Ovary (tissue), 9 donors: ENCODE measurements around the gene NFE2. TPM values are rescaled to one million over a fixed set of nuclear protein-coding genes. Genes with fewer than 3 reads are reported as not detected.

Experiments used
- DNase-seq, 5 donors: peaks; one replicate each; pipeline ENCODE4 v3.0.0-alpha.2; 2019 to 2020
- H3K27ac ChIP-seq, 2 donors: fragments of 200-600 bp; one replicate each; pipeline versions ENCODE4 v1.5.1 to v1.8.0; 2019 to 2022
- H3K27me3 ChIP-seq: fragments of 200-600 bp; one replicate; pipeline ENCODE4 v1.8.0; 2022
- H3K36me3 ChIP-seq: fragments of 200-600 bp; sonication (generic); one replicate; pipeline ENCODE4 v1.5.1; 2019
- H3K4me1 ChIP-seq: one replicate; pipeline ENCODE4 v1.8.1; 2013; ENCODE audit warnings: mild to moderate bottlenecking, moderate library complexity; ENCODE audit not compliant: insufficient read depth
- H3K4me3 ChIP-seq: fragments of 200-600 bp; sonication (generic); one replicate; pipeline ENCODE4 v1.5.1; 2017
- H3K9me3 ChIP-seq, 2 donors: fragments of 200-600 bp in 1 of 2; sonication (generic) in 1 of 2; one replicate each; pipeline versions ENCODE4 v1.5.1 to v1.8.1; 2013 to 2019; ENCODE audit warnings: mild to moderate bottlenecking in 1 of 2, moderate library complexity in 1 of 2
- EP300 ChIP-seq: sonication (generic); formaldehyde crosslinking; IDR thresholded peaks from one replicate; pipeline ENCODE4 v1.6.1; 2017; ENCODE audit warnings: antibody characterized with exemption
- POLR2A ChIP-seq: fragments of 450-650 bp; IDR thresholded peaks from one replicate; pipeline ENCODE4 v1.6.1; 2017; ENCODE audit warnings: antibody characterized with exemption, mild to moderate bottlenecking, moderate library complexity
- WGBS, 3 donors: extraction: QIAGEN DNeasy Blood & Tissue Kit in 1 of 3; methylation state at CpG; one replicate each; pipeline versions ENCODE4 v1.1.5 to v1.1.7; 2013 to 2017; 5-methylcytosine and 5-hydroxymethylcytosine counted together
- intact Hi-C, 4 donors: fragments of 100-400 bp; cut with DNase I; formaldehyde crosslinking; loops; one replicate each; pipeline versions ENCODE4 v1.11.0 to v1.15.1; 2022 to 2023
- polyA plus RNA-seq, 2 donors: library from polyadenylated mRNA; stranded (reverse); fragments of 200-250 nt in 1 of 2; fragments of 350-450 nt in 1 of 2; fragmentation: Illumina TruSeq in 1 of 2; extraction: RNeasy Lipid Tissue Mini Kit (QIAGEN cat#74804) in 1 of 2; gene quantifications; one replicate each; pipeline ENCODE4 v1.2.3, GENCODE V29; 2013 to 2014
- total RNA-seq, 7 donors: library from RNA; depleted of rRNA in 2 of 7; stranded (reverse); fragments of >200 nt in 2 of 7; fragmentation: NEBNext Ultra II Directional in 3 of 7; extraction: Animal tissue kit (Norgen Biotek cat#: 25700) in 3 of 7; gene quantifications; one replicate each; pipeline versions ENCODE4 v1.1.0 to v1.2.4, GENCODE V29; 2016 to 2023
- TF ChIP-seq, protein P1 (sequence below), 3 donors: fragments of 450-650 bp in 2 of 3; fragments of 200-600 bp in 1 of 3; IDR thresholded peaks; one replicate each; pipeline versions ENCODE4 v1.5.1 to v1.8.0; 2016 to 2022; ENCODE audit warnings: antibody characterized with exemption in 3 of 3, mild to moderate bottlenecking in 1 of 3
- donor health status: DM: no; HTN: no; CAD: no; lungs with moderate emphysema.
- donor health status: DM: no; HTN: no; CAD: no.
- donor health status: Bipolar disorder and iron deficiency.
- donor health status: DM: yes; HTN: yes; CAD: no.
- donor health status: DM: no; HTN: no; CAD: no.
- donor health status: DM: yes; HTN: yes; CAD: no.

Gene NFE2
- total and polyA plus RNA-seq, 9 donors: 0.05 to 0.54 (median 0.33) TPM; not detected in 2

DNA sequence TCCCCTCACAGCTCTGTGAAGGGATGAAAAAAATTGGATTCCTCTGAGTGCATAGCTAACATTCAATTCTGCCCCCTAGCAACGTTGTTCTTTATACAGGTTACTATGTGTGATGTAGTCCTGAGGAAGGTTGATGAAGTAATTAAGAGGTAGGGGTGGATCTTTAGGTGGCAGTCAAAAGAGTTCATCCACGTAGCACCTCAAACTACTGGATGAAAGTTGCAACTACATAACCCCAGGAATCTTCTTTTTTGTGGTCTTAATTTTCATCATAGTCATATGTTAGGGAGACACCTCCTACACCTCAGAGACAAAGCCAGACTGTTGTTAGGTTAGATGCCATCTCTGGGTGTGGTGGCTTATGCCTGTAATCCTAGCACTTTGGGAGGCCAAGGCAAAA lies 10.2 kb upstream of the NFE2 start:
- Histone ChIP-seq H3K9me3 (no peaks in the 10 kb centered on the region), H3K27ac (no peak overlapping the region), H3K27me3 (no peaks in the 10 kb centered on the region), H3K4me3 (no peak overlapping the region), H3K4me1 (no peaks in the 10 kb centered on the region), H3K36me3 (no peaks in the 10 kb centered on the region)
- intact Hi-C loops: no loop called here
- 58 to 62% (median 59%) methylated on average over 2 of the region's 2 CpGs for WGBS, 3 donors
- TF ChIP-seq EP300 (no peak), POLR2A (no peak)
- TF ChIP-seq, protein P1, sequence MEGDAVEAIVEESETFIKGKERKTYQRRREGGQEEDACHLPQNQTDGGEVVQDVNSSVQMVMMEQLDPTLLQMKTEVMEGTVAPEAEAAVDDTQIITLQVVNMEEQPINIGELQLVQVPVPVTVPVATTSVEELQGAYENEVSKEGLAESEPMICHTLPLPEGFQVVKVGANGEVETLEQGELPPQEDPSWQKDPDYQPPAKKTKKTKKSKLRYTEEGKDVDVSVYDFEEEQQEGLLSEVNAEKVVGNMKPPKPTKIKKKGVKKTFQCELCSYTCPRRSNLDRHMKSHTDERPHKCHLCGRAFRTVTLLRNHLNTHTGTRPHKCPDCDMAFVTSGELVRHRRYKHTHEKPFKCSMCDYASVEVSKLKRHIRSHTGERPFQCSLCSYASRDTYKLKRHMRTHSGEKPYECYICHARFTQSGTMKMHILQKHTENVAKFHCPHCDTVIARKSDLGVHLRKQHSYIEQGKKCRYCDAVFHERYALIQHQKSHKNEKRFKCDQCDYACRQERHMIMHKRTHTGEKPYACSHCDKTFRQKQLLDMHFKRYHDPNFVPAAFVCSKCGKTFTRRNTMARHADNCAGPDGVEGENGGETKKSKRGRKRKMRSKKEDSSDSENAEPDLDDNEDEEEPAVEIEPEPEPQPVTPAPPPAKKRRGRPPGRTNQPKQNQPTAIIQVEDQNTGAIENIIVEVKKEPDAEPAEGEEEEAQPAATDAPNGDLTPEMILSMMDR (IDR thresholded peaks at IDR 0.05): no peak
- no peak for DNase-seq

DNA sequence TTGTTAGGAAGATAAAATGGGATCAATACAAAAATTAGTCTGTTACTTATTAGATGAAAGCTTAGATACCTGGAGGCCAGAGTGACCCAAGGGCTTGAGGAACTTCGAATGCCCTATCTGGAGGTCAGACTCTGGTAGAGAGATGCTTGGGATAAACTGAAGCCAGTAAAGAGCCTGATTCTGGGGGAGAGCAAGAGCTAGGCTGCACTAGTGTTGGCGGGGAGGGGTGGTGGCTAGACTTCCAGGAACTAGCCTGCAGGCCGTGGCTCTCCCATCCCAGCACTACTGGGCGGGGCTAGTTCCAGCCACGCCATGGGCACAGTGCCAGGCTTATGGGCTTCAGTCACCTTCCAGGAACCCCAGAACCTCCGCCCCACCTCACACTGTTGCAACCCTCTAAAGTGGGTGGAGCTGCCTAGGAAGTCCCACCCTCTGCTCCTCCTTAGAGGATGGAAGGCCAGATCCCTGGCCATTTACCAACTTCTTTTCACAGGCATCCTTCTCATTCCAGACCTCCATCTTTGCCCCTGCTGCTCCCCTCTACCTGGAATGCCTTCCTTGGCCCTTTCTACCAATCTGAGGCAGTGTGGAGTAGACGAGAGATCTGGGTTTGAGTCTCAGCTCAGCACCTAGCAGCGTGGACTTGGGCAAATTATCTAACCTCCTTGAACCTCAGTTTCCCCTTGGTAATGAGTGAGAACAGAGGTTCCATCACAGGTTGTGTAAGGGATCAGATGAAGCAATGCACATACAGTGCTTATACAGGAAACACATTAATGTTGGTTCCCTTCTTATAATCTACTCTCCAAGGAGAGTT lies 6.3 kb upstream of the NFE2 start:
- Histone ChIP-seq H3K27me3 (no peaks in the 10 kb centered on the region), H3K9me3 (no peaks in the 10 kb centered on the region), H3K4me3 (no peak overlapping the region), H3K27ac (no peak overlapping the region), H3K4me1 (no peaks in the 10 kb centered on the region), H3K36me3 (no peaks in the 10 kb centered on the region)
- DNase-seq: peak in 4 of 5 donors; percentile 18 to 63 (median 46)
- TF ChIP-seq EP300: no peak
- TF ChIP-seq, protein P1 (IDR thresholded peaks at IDR 0.05): no peak
- no peak for TF ChIP-seq POLR2A
- 67 to 75% (median 70%) methylated on average over 8 of the region's 8 CpGs for WGBS, 3 donors
- intact Hi-C loops: no loop called here

DNA sequence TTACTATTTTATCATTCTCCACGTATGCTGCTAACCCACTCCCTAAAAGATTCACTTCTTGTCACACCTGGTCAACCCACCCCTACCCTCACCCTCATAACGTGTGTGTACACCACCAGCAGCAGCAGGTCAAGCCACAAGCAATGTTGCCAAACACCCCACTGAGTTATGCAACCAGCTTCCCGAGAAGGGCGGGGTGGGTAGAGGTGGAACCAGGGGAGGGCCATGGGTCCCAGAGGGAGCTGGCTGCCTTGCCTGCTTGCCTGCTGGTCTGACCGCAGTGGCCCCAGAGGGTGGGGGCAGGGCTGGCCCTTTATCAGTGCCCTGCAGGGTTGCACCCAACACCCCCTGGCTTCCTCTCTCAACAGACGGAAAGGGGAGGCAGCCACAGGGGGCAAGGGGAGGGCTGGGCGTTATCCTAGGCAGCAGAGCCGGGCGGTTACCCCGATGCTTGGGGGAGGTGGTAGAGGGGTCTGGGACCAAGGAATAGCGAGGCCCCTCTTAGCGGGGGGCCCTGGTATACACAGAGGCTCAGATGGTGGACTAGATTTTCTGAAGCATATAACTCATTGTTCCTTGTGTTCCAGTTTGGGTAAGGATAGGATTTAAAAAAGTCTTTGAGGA lies 3.5 kb upstream of the NFE2 start:
- H3K9me3 ChIP-seq: no peaks in the 10 kb centered on the region
- no peak overlapping the region for H3K4me3 ChIP-seq
- H3K36me3 ChIP-seq: no peaks in the 10 kb centered on the region
- intact Hi-C loops: no loop called here
- TF ChIP-seq POLR2A: no peak
- H3K27ac ChIP-seq: no peak overlapping the region
- no peaks in the 10 kb centered on the region for H3K27me3 ChIP-seq
- peak in 2 of 5 donors; percentile 49 to 50 for DNase-seq
- WGBS, 3 donors: 19 to 24% (median 20%) methylated on average over 12 of the region's 12 CpGs
- no peaks in the 10 kb centered on the region for H3K4me1 ChIP-seq

DNA sequence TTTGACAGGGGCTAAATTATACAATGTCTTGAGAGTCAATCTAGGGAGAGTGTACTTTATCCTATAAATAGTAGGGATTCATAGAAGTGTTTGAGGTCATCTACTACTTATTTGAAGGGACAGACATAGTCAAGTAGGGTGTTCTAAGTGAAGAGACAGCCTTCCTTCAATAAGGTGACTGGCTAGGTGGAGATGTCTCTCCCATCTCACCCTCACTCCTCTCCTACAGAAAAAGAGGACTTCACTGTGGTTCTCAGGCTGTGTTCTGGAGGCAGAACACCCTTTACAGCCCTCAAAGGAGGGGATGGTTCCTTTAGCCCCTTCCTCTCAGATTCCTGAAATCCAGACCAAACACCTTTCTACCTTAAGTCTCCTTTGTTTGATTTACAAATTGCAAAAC lies 2.8 kb upstream of the NFE2 start:
- Histone ChIP-seq H3K4me1 (no peaks in the 10 kb centered on the region), H3K27ac (no peak overlapping the region), H3K27me3 (no peaks in the 10 kb centered on the region), H3K9me3 (no peaks in the 10 kb centered on the region), H3K36me3 (no peaks in the 10 kb centered on the region), H3K4me3 (no peak overlapping the region)
- TF ChIP-seq EP300 (no peak), POLR2A (no peak)
- TF ChIP-seq, protein P1 (IDR thresholded peaks at IDR 0.05): no peak
- no peak for DNase-seq
- intact Hi-C loops: no loop called here

DNA sequence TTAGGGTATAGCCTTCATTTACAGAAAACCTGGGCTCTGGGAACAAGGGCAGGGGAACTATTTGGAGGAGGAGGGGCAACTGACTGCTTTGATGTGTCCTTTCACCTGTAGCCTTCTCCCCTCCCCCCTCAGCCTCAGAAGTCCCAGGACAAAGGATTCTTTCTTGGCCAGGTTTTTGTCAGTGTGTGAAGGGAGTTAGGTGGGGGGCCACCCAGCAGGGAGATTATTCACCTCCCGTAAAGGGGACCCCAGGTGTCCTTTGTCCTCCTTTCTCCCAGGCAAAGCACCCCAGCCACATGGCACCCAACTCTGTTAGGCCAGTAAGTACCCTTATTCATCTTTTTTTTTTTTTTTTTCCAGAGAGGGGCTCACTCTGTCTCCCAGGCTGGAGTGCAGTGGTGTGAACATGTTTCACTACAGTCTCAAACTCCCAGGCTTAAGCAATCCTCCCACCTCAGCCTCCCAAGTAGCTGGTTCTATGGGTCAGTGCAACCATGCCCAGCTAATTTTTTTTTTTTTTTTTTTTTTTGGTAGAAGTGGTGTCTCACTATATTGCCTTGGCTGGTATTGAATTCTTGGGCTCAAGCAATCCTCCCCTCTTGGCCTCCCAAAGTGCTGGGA lies 723 bp upstream of the NFE2 start:
- intact Hi-C loops: no loop called here
- Histone ChIP-seq H3K4me3 (no peak overlapping the region), H3K27me3 (no peaks in the 10 kb centered on the region), H3K9me3 (no peaks in the 10 kb centered on the region), H3K4me1 (no peaks in the 10 kb centered on the region), H3K27ac (no peak overlapping the region), H3K36me3 (no peaks in the 10 kb centered on the region)
- TF ChIP-seq POLR2A (no peak), EP300 (no peak)
- TF ChIP-seq, protein P1 (IDR thresholded peaks at IDR 0.05): no peak
- WGBS, 3 donors: 75 to 89% (median 81%) methylated on average over 1 of the region's 1 CpG
- no peak for DNase-seq
